Activated gamma-delta T cell treated with anti-CD3 and anti-CD28 coated beads, Interleukin-2, amount 50 U/mL, for 16 hours (primary cell): Measurements from ENCODE around the gene GPC6.

Experiments used
- DNase-seq: peaks from one replicate; pipeline ENCODE4 v3.0.0-alpha.2; 2020; ENCODE audit warnings: low read depth

GPC6 gene

DNA sequence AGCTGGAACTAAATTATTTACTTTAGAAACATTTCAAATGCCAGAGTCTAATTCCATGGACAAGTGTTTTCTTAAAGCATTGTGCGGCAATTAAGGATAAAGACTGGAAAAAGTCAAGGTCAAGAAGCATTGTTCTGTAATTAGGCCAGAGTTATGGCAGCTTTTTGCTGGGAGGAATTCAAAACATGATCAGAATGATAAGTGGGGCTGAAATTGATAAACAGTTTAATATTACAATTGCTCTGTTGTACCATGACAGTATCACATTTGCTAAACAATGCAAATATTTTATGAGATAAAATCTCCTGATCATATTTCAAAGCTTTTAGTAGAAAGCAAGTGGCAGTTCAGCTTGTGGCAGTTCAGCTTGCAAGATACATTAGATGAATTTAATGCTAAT is 513.7 kb downstream of the GPC6 start:
- no peak for DNase-seq

GRCh38 chr13:93744033-93744432 is 517.4 kb downstream of the GPC6 start:
- DNase-seq: no peak

DNA sequence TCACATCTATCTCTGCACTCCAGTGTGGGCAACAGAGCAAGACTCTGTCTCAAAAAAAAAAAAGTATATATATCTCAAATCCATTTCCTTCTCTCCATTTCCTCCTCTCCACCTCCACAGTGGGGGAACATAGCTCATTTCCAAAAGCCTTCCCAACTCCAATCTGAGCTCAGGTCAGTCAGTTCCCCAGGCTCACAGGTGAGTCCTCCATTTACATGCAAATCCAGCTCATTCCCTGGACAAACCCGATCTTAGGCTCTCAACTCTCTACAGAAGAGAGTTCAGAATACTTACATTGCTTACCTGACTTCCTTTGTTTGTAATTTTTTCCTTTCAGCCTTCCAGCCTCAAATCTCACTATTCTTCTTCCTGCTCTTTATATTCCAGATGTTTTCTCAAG is 518.3 kb downstream of the GPC6 start:
- DNase-seq: no peak

- no peak for DNase-seq
These were observed 519.3 kb downstream of the GPC6 start for GRCh38 chr13:93745884-93746283.

- DNase-seq: no peak
These were observed 520.0 kb downstream of the GPC6 start for GRCh38 chr13:93746589-93746988.

GRCh38 chr13:93750676-93751075 is 524.1 kb downstream of the GPC6 start:
- no peak for DNase-seq

GRCh38 chr13:93751117-93751516 is 524.5 kb downstream of the GPC6 start:
- no peak for DNase-seq

- no peak for DNase-seq
These were observed 525.9 kb downstream of the GPC6 start for GRCh38 chr13:93752541-93752940.

- DNase-seq: no peak
These were observed 527.0 kb downstream of the GPC6 start for GRCh38 chr13:93753639-93754038.

DNA sequence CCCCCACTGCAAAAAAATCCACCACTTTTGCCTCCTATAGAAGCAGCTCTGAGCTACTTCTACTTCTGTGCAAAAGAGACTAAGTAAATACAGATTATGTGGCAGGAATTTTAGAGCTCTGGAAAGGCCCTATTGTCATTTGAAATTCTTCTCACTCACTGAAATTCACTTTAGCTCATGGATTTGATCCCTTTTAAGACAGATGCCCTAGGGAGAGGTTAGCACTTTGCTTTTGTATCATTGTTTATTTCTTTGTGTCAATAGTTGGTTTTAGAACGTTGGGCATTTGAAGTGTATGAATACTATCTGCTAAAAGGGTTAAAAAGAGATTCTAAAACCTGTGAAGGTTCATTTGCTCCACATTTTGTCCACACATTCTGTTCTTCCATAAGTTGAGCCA is 528.7 kb downstream of the GPC6 start:
- no peak for DNase-seq

GRCh38 chr13:93758575-93758974 is 532.0 kb downstream of the GPC6 start:
- no peak for DNase-seq

DNA sequence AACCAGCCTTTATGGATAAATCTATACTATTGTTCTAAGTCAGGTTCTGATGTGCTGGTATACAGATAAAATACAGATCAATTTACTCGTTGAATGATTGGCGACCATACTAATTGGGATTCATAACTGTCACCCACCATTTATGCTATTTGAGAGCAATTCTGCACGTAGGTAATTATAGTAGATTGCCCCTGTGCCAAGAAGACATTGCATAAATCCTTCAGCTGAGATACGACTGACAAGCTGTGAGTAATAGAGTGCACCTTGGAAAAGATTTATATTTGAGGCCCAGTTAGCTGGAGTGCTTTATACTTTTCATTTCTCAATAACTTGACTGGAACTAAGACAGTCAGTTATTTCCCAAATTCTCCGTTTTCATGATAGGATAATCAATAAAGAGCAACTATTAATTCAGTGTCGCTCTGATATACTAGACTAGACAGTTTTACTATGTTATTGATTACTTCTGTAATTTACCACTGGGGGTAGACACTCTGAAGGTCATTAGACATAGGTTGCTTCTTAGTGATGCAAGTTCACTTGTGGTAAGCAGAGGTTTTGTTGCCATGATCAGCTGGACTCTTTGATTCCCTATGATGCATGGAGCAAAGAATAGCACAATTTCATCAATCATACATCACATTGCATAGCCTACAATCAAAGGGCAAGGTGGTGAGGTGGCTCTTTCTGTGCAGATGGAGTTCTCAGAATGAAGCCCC is 536.3 kb downstream of the GPC6 start:
- no peak for DNase-seq

DNA sequence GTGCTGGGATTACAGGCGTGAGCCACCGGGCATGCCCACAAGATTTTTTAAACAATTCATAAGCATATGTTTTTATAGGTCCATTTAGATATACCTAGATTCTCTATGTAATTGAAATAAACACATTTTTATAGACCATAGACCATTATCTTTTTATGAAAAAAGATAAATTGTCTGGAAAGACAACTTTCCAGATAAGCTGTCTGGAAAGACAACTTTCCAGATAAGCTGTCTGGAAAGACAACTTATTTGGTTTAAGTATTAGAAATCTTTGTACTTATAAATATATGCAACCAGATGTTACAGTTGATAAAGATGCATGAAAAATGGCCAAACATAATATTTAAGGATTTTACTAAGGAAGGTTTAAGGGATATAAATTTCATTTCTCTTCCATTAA is 538.5 kb downstream of the GPC6 start:
- DNase-seq: no peak

GRCh38 chr13:93765811-93766210 is 539.2 kb downstream of the GPC6 start:
- DNase-seq: no peak

DNA sequence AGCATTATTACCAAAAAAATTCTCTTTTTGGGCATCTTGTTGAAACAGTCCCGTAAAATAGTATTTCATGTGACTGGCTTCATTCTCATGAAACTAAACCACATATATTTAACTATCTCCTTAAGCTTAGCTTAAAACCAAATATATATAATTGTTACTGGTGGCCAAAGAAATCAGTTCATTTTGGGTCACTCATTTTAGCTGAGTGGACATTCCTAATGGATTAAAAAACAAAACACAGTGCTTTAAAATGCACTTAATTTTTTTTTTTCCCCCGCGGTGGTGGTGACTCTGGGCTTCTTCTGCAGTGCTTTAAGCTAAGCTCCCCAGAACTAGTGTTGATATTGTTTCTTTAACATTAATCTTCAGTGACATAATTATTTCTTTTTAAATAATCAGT is 540.1 kb downstream of the GPC6 start:
- no peak for DNase-seq

GRCh38 chr13:93767180-93767916 is 540.7 kb downstream of the GPC6 start:
- DNase-seq: no peak

DNA sequence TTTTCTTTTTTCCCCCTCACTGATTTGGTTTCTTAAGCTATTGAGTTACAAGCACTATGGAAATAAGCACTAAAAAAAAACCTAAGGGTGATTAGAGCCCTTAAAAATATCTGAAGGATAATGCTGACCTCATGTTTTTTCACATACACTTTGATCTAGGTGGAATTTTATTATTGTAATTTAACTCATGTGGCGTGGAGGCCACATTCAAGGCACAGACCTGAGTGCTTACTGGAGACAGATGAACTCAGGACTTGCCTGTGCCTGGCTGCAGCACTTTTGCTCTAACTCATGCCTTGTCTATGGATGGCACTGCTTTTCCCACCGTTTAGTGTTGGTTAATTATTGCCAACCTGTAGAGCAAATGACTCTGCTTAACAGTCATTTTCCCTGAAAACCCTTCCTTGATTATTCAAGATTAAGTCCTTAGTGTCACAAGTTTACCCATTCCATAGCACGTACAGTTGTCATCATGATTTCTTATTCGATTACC is 541.4 kb downstream of the GPC6 start:
- DNase-seq: no peak

DNA sequence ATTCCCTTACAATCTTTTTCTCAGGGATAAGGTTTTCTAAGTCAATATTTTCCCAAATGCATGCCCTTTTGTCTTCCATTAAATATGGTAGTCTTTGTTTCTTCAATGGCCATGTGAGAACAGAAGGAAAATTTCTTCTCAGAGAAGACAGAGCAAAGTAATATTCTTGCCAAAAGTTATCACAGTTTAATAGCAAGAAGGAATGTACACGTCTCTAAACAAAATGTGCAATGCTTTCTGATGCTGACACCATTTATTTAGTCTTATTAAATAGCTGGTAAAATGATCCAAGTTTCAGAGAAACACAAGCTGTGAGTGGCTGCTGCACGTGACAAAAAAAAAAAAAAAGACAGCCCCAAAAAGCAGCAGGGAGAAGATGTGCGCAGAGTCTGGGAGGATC is 542.5 kb downstream of the GPC6 start:
- DNase-seq: no peak

GRCh38 chr13:93769607-93770006 is 543.0 kb downstream of the GPC6 start:
- DNase-seq: no peak

GRCh38 chr13:93771227-93771626 is 544.6 kb downstream of the GPC6 start:
- no peak for DNase-seq

DNA sequence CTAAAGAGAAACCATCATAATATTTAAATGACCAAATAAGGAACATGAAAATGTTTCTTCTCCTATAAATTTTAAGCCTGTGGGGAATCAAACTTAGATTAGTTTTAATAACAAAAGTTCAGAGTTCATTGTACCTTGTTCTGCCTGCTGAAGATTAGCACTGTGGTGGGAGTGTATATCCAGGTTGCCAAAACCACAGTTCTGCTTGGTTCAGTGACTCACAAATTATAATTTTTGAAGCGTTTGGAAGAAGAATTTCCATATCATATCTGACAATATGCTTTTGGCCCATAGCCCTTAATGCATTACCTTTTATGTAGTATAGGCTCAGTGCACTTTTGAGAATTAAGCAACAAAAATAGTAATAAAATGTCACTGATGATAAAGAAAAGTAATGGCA is 545.2 kb downstream of the GPC6 start:
- DNase-seq: no peak

GRCh38 chr13:93774506-93774905 is 547.9 kb downstream of the GPC6 start:
- no peak for DNase-seq

DNA sequence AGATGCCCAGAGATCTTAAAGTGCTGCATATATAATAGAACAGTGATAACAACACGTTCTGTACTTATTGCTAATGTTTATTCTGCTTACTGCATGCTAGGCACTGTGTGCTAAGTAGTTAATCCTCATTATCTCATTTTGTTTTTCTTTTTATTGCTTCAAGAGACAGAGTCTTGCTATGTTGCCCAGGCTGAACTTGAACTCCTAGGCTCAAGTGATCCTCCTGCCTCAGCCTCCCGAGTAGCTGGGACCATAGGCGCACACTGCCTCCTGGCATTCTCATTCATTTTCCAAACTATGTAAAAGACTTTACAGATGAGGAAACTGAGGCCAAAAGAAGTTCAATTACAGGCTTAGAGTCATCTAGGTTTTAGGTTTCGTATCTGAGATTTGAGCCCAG is 548.4 kb downstream of the GPC6 start:
- no peak for DNase-seq
